Measurements from ENCODE around the gene TXNDC5. TPM values are rescaled to one million over a fixed set of nuclear protein-coding genes. Genes with fewer than 3 reads are reported as not detected.

TXNDC5 gene
- total and polyA plus RNA-seq, 2 experiments from 2014 or later = 42.9 to 210 TPM

DNA sequence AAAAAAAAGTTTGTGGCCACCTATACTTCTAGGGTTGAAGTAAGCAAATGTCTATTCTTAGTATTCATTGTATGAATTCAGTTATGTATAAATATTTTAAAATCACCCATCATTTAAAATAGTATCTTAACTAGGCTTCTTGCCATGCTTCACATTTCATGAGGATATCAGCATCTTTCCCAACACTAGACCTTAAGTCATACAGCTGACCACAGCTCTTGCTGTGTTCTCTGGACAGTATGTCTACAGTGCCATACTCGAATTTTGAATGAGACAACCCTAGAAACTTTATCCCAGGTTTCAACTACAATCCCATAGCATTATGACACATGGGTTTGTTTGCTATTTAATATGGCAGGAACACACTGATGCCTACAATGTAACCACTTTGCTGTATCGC lies 5.2 kb downstream of the TXNDC5 start (continued):
- TF ChIP-seq, protein P1, sequence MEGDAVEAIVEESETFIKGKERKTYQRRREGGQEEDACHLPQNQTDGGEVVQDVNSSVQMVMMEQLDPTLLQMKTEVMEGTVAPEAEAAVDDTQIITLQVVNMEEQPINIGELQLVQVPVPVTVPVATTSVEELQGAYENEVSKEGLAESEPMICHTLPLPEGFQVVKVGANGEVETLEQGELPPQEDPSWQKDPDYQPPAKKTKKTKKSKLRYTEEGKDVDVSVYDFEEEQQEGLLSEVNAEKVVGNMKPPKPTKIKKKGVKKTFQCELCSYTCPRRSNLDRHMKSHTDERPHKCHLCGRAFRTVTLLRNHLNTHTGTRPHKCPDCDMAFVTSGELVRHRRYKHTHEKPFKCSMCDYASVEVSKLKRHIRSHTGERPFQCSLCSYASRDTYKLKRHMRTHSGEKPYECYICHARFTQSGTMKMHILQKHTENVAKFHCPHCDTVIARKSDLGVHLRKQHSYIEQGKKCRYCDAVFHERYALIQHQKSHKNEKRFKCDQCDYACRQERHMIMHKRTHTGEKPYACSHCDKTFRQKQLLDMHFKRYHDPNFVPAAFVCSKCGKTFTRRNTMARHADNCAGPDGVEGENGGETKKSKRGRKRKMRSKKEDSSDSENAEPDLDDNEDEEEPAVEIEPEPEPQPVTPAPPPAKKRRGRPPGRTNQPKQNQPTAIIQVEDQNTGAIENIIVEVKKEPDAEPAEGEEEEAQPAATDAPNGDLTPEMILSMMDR (conservative IDR thresholded peaks at IDR 0.05; ENCODE audit: low read depth in 2 of 2) = no peak
- no peak for TF ChIP-seq CREB1 (CRISPR knock-in tag; IDR thresholded peaks at IDR 0.05; ENCODE audit: low read depth)
- TF ChIP-seq ZNF114 (CRISPR knock-in tag; IDR thresholded peaks at IDR 0.05) = no peak
- TF ChIP-seq STAT1 (IDR thresholded peaks at IDR 0.05; ENCODE audit: unreplicated experiment) = no peak
- TF ChIP-seq, protein P2, sequence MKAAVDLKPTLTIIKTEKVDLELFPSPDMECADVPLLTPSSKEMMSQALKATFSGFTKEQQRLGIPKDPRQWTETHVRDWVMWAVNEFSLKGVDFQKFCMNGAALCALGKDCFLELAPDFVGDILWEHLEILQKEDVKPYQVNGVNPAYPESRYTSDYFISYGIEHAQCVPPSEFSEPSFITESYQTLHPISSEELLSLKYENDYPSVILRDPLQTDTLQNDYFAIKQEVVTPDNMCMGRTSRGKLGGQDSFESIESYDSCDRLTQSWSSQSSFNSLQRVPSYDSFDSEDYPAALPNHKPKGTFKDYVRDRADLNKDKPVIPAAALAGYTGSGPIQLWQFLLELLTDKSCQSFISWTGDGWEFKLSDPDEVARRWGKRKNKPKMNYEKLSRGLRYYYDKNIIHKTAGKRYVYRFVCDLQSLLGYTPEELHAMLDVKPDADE (IDR thresholded peaks at IDR 0.05) = no peak

DNA sequence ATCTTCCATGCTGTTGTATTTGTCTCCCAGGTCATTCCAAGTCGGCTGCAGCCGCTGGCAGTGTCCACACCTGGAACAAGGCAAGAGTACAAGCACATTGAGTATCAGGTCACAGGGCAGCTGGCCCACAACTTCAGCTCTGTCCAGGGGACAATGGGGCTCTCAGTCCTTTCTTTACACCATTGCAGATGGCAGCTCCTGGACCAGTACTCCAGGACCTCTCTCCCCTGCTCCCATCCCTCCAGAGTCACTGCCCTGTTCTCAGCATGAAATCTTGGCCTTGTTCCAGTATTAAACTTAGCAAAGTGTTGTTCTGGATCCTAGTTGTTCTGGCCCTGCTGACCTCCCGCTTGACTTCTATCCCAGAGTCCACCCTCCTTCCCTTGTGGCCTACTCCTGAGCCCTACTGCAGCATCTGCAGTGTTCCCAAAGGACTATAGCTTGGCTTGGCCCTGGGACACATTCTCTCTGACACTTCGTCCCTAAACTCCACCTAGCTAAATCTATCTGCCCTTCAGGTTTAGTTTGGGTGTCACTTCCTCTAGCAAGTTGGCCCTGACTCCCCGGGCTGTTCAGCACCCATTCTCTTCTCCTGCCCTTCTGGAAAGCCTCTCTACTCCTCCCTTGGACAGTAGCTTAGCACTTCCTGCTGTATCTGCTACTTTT lies 5.8 kb downstream of the TXNDC5 start:
- H4K20me1 ChIP-seq (replicated peaks; ENCODE audit: insufficient read depth) = peaks cover 39% of the 10 kb centered on the region
- Mint-ChIP-seq H3K27ac (no peak overlapping the region), H3K9me3 (no peaks in the 10 kb centered on the region), H3K4me1 (peaks cover 6% of the 10 kb centered on the region), H3K36me3 (ENCODE audit: low read depth) (peaks cover 58% of the 10 kb centered on the region), H3K27me3 (ENCODE audit: insufficient read depth, low read depth, poor library complexity) (no peaks in the 10 kb centered on the region), H3K4me3 (no peak overlapping the region)
- no peak overlapping the region for H3K27ac ChIP-seq (ENCODE audit: low read depth)
- no peaks in the 10 kb centered on the region for H3K9me2 ChIP-seq (ENCODE audit: insufficient read depth)
- no peak overlapping the region for H2AFZ ChIP-seq
- peaks cover 66% of the 10 kb centered on the region for H3K79me2 ChIP-seq (replicated peaks; ENCODE audit: insufficient read depth)
- 0 out of 2 replicates have a peak, but pooled peaks cover 4% of the 10 kb centered on the region for H3F3A ChIP-seq (replicated peaks; ENCODE audit: low read depth)
- no peaks in the 10 kb centered on the region for H3K27me3 ChIP-seq (ENCODE audit: insufficient read depth)
- H3K4me2 ChIP-seq = no peak overlapping the region
- peaks cover 10% of the 10 kb centered on the region; the same call in 1 of the 2 replicates for H3K4me1 ChIP-seq (ENCODE audit: insufficient read depth)
- H3K4me3 ChIP-seq = no peak overlapping the region
- no peak for ATAC-seq
- peaks cover 7% of the 10 kb centered on the region; the same call in 1 of the 2 replicates for H3K36me3 ChIP-seq (ENCODE audit: insufficient read depth)
- DNase-seq (ENCODE audit: low spot score) = no peak
- TF ChIP-seq EZH2phosphoT487 (IDR thresholded peaks at IDR 0.05; ENCODE audit: unreplicated experiment) (no peak), JUNB (IDR thresholded peaks at IDR 0.05; ENCODE audit: unreplicated experiment) (no peak), ZNF114 (CRISPR knock-in tag; IDR thresholded peaks at IDR 0.05) (no peak), CREB1 (CRISPR knock-in tag; IDR thresholded peaks at IDR 0.05; ENCODE audit: low read depth) (no peak), STAT1 (IDR thresholded peaks at IDR 0.05; ENCODE audit: unreplicated experiment) (no peak), EZH2 (IDR thresholded peaks at IDR 0.05; ENCODE audit: low read depth, unreplicated experiment) (no peak), POLR2AphosphoS5 (IDR thresholded peaks at IDR 0.05; ENCODE audit: low read depth) (no peak), ZNF331 (CRISPR knock-in tag; IDR thresholded peaks at IDR 0.05; ENCODE audit: low read depth) (no peak)
- TF ChIP-seq, protein P2 (IDR thresholded peaks at IDR 0.05) = no peak
- TF ChIP-seq, protein P3, sequence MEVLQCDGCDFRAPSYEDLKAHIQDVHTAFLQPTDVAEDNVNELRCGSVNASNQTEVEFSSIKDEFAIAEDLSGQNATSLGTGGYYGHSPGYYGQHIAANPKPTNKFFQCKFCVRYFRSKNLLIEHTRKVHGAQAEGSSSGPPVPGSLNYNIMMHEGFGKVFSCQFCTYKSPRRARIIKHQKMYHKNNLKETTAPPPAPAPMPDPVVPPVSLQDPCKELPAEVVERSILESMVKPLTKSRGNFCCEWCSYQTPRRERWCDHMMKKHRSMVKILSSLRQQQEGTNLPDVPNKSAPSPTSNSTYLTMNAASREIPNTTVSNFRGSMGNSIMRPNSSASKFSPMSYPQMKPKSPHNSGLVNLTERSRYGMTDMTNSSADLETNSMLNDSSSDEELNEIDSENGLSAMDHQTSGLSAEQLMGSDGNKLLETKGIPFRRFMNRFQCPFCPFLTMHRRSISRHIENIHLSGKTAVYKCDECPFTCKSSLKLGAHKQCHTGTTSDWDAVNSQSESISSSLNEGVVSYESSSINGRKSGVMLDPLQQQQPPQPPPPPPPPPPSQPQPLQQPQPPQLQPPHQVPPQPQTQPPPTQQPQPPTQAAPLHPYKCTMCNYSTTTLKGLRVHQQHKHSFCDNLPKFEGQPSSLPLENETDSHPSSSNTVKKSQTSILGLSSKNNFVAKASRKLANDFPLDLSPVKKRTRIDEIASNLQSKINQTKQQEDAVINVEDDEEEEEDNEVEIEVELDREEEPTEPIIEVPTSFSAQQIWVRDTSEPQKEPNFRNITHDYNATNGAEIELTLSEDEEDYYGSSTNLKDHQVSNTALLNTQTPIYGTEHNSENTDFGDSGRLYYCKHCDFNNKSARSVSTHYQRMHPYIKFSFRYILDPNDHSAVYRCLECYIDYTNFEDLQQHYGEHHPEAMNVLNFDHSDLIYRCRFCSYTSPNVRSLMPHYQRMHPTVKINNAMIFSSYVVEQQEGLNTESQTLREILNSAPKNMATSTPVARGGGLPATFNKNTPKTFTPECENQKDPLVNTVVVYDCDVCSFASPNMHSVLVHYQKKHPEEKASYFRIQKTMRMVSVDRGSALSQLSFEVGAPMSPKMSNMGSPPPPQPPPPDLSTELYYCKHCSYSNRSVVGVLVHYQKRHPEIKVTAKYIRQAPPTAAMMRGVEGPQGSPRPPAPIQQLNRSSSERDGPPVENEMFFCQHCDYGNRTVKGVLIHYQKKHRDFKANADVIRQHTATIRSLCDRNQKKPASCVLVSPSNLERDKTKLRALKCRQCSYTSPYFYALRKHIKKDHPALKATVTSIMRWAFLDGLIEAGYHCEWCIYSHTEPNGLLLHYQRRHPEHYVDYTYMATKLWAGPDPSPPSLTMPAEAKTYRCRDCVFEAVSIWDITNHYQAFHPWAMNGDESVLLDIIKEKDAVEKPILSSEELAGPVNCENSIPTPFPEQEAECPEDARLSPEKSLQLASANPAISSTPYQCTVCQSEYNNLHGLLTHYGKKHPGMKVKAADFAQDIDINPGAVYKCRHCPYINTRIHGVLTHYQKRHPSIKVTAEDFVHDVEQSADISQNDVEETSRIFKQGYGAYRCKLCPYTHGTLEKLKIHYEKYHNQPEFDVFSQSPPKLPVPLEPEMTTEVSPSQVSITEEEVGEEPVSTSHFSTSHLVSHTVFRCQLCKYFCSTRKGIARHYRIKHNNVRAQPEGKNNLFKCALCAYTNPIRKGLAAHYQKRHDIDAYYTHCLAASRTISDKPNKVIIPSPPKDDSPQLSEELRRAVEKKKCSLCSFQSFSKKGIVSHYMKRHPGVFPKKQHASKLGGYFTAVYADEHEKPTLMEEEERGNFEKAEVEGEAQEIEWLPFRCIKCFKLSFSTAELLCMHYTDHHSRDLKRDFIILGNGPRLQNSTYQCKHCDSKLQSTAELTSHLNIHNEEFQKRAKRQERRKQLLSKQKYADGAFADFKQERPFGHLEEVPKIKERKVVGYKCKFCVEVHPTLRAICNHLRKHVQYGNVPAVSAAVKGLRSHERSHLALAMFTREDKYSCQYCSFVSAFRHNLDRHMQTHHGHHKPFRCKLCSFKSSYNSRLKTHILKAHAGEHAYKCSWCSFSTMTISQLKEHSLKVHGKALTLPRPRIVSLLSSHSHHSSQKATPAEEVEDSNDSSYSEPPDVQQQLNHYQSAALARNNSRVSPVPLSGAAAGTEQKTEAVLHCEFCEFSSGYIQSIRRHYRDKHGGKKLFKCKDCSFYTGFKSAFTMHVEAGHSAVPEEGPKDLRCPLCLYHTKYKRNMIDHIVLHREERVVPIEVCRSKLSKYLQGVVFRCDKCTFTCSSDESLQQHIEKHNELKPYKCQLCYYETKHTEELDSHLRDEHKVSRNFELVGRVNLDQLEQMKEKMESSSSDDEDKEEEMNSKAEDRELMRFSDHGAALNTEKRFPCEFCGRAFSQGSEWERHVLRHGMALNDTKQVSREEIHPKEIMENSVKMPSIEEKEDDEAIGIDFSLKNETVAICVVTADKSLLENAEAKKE (CRISPR knock-in tag; IDR thresholded peaks at IDR 0.05) = no peak
- TF ChIP-seq, protein P1 (conservative IDR thresholded peaks at IDR 0.05; ENCODE audit: low read depth in 2 of 2) = no peak

Data from GM23338 (cell line).